Panc1 (cell line): Measurements from ENCODE around the gene ESR1. TPM values are rescaled to one million over a fixed set of nuclear protein-coding genes. Genes with fewer than 3 reads are reported as not detected.

Experiments
- ATAC-seq: fragments of 200-7000 bp; cut with Tn5 transposase; 2 replicates; pipeline ENCODE4 v1.9.1; 2020; ENCODE audit warnings: mild to moderate bottlenecking, moderate library complexity
- BruUV-seq: library from RNA; stranded (reverse); fragments of 400-500 nt; replicated peaks from 2 replicates; lab custom pipeline; 2021; lab: Mats Ljungman, UMichigan
- CTCF ChIA-PET: fragments of 300-600 bp; sonication (Branson Sonifier 250); formaldehyde crosslinking; loops from one replicate; lab custom pipeline; 2022; ENCODE audit warnings: antibody characterized with exemption; lab: Charles Lee
- POLR2A ChIA-PET: fragments of 300-600 bp; sonication (Branson Sonifier 250); formaldehyde crosslinking; loops from one replicate; lab custom pipeline; 2022; ENCODE audit warnings: antibody characterized with exemption; lab: Charles Lee
- DNase-seq: peaks from one replicate; pipeline ENCODE4 v3.0.0-alpha.2; 2010; ENCODE audit warnings: low read depth, low spot score
- H3K27ac ChIP-seq: 2 replicates; pipeline ENCODE4 v1.5.1; 2011; ENCODE audit warnings: mild to moderate bottlenecking, low read length, inconsistent platforms
- H3K27me3 ChIP-seq: fragments of 200-500 bp; sonication (Bioruptor generic); 2 replicates; pipeline ENCODE4 v1.6.0; 2014; ENCODE audit warnings: low read length, inconsistent platforms; ENCODE audit not compliant: control insufficient read depth, insufficient read depth
- H3K36me3 ChIP-seq: fragments of 200-500 bp; sonication (Bioruptor generic); 2 replicates; pipeline ENCODE4 v1.5.1; 2014; ENCODE audit warnings: inconsistent platforms, mild to moderate bottlenecking, low read length, moderate library complexity; ENCODE audit not compliant: control insufficient read depth, insufficient read depth
- H3K4me1 ChIP-seq: 2 replicates; pipeline ENCODE4 v1.5.1; 2011; ENCODE audit warnings: inconsistent platforms, mild to moderate bottlenecking, low read length, moderate library complexity; ENCODE audit not compliant: control insufficient read depth, insufficient read depth
- H3K4me3 ChIP-seq, 2 experiments: 2 replicates each; pipeline ENCODE4 v1.5.1; 2011 to 2012; ENCODE audit warnings: low read depth in 2 of 2, low read length in 2 of 2, mild to moderate bottlenecking in 2 of 2, inconsistent platforms in 1 of 2, moderate library complexity in 1 of 2
- H3K9me3 ChIP-seq: fragments of 200-500 bp; sonication (Bioruptor generic); 2 replicates; pipeline ENCODE4 v1.5.1; 2014; ENCODE audit warnings: low read depth, mild to moderate bottlenecking, inconsistent platforms, low read length, moderate library complexity; ENCODE audit not compliant: control insufficient read depth, insufficient read depth
- CTCF ChIP-seq: fragments of 450-650 bp; IDR thresholded peaks from 2 replicates; pipeline ENCODE4 v1.5.1; 2017; ENCODE audit warnings: mild to moderate bottlenecking
- POLR2AphosphoS5 ChIP-seq: IDR thresholded peaks from 2 replicates; pipeline ENCODE4 v1.6.1; 2012; ENCODE audit warnings: mild to moderate bottlenecking, low read depth, low read length, moderate library complexity
- REST ChIP-seq, 2 experiments: IDR thresholded peaks; 2 replicates each; pipeline ENCODE4 v1.6.1; 2011 to 2012; ENCODE audit warnings: low read depth in 2 of 2, control low read depth in 1 of 2, low read length in 1 of 2, mild to moderate bottlenecking in 1 of 2, moderate library complexity in 1 of 2; ENCODE audit not compliant: insufficient read depth in 1 of 2
- SIN3A ChIP-seq: IDR thresholded peaks from 2 replicates; pipeline ENCODE4 v1.6.1; 2012; ENCODE audit warnings: low read depth, mild to moderate bottlenecking, low read length, moderate library complexity, borderline replicate concordance; ENCODE audit not compliant: insufficient read depth
- TCF7L2 ChIP-seq: IDR thresholded peaks from 2 replicates; pipeline ENCODE4 v1.6.1; 2011; ENCODE audit warnings: mild to moderate bottlenecking, low read depth, low read length, inconsistent platforms
- in situ Hi-C: cut with HindIII; loops from 2 replicates; pipeline ENCODE4 v1.10.0; 2016; ENCODE audit warnings: low sequenced_read_pairs, low pct_unique_long_range_greater_than_20kb
- intact Hi-C: fragments of 100-400 bp; cut with micrococcal nuclease; formaldehyde crosslinking; loops from one replicate; pipeline ENCODE4 v1.10.0; 2022; ENCODE audit not compliant: unreplicated experiment
- total RNA-seq: library from RNA; stranded (reverse); gene quantifications from one replicate; pipeline ENCODE4 v1.2.1, GENCODE V29; 2021; ENCODE audit not compliant: unreplicated experiment

ESR1 gene
- total RNA-seq, 1 experiment from 2014 or later, result 0.03 TPM

- DNase-seq, result no peak
- no peak for TF ChIP-seq POLR2AphosphoS5
- TF ChIP-seq TCF7L2, result no peak
- TF ChIP-seq REST (IDR thresholded peaks at IDR 0.05; ENCODE audit: insufficient read depth in 1 of 2, low read depth in 2 of 2, low read length in 1 of 2), result no peak
- no peak for TF ChIP-seq CTCF
- no peak for TF ChIP-seq SIN3A
- in situ Hi-C loops (no loop called here), intact Hi-C loops (no loop called here)
- Histone ChIP-seq H3K4me1 (no peaks in the 10 kb centered on the region), H3K36me3 (no peaks in the 10 kb centered on the region), H3K27ac (no peak overlapping the region), H3K9me3 (no peaks in the 10 kb centered on the region), H3K27me3 (peaks cover 3% of the 10 kb centered on the region; the same call in 1 of the 2 replicates), H3K4me3 (no peak overlapping the region)
- ChIA-PET POLR2A (no interaction called here), CTCF (no interaction called here)
- BruUV-seq, result no TSS peak
- ATAC-seq, result no peak
These were observed 34.1 kb upstream of the ESR1 start for GRCh38 chr6:151773382-151773781.

GRCh38 chr6:151782560-151782959, 24.9 kb upstream of the ESR1 start:
- ChIA-PET POLR2A (no interaction called here), CTCF (no interaction called here)
- Histone ChIP-seq H3K27me3 (no peaks in the 10 kb centered on the region), H3K4me1 (no peaks in the 10 kb centered on the region), H3K4me3 (no peak overlapping the region), H3K36me3 (no peaks in the 10 kb centered on the region), H3K9me3 (no peaks in the 10 kb centered on the region), H3K27ac (no peak overlapping the region)
- TF ChIP-seq REST (IDR thresholded peaks at IDR 0.05; ENCODE audit: insufficient read depth in 1 of 2, low read depth in 2 of 2, low read length in 1 of 2) (no peak), TCF7L2 (no peak), SIN3A (no peak), POLR2AphosphoS5 (no peak), CTCF (no peak)
- BruUV-seq, result no TSS peak
- in situ Hi-C loops, result no loop called here
- intact Hi-C loops, result no loop called here
- DNase-seq (no peak), ATAC-seq (no peak)
